Type B pancreatic cell (in vitro differentiated cells): ENCODE results near the gene APBB2. TPM values are rescaled to one million over a fixed set of nuclear protein-coding genes. Genes with fewer than 3 reads are reported as not detected.

Source experiments
- DNase-seq: peaks from one replicate; pipeline ENCODE4 v3.0.0; 2021; ENCODE audit warnings: mixed read lengths; ENCODE audit not compliant: unreplicated experiment; ENCODE audit errors: extremely low spot score
- H3K27ac Mint-ChIP-seq: 2 replicates; pipeline ENCODE4 v1.8.0; 2021; ENCODE audit warnings: mild to moderate bottlenecking, mixed read lengths
- H3K27me3 Mint-ChIP-seq: 2 replicates; pipeline ENCODE4 v1.8.0; 2021; ENCODE audit warnings: mixed read lengths
- H3K36me3 Mint-ChIP-seq: 2 replicates; pipeline ENCODE4 v1.8.0; 2021; ENCODE audit warnings: mixed read lengths
- H3K4me1 Mint-ChIP-seq: one replicate; pipeline ENCODE4 v1.8.0; 2021; ENCODE audit warnings: mixed read lengths; ENCODE audit not compliant: unreplicated experiment
- H3K4me3 Mint-ChIP-seq: 2 replicates; pipeline ENCODE4 v1.8.0; 2021; ENCODE audit warnings: mild to moderate bottlenecking, mixed read lengths
- H3K9me3 Mint-ChIP-seq: 2 replicates; pipeline ENCODE4 v1.8.0; 2021; ENCODE audit warnings: mixed read lengths
- total RNA-seq: library from RNA; stranded (reverse); gene quantifications from 2 replicates; pipeline ENCODE4 v1.2.1, GENCODE V29; 2021; ENCODE audit warnings: low replicate concordance
- TF ChIP-seq, protein P1 (sequence below): fragments of 200-600 bp; sonication (generic); conservative IDR thresholded peaks from 2 replicates; pipeline ENCODE4 v1.5.0; 2021; ENCODE audit warnings: antibody characterized with exemption, mild to moderate bottlenecking

APBB2 gene
- total RNA-seq, 1 donor from 2014 or later, result 33.3 TPM

- Mint-ChIP-seq H3K9me3 (no peaks in the 10 kb centered on the region), H3K36me3 (peaks cover 17% of the 10 kb centered on the region), H3K27me3 (no peaks in the 10 kb centered on the region), H3K4me3 (no peak overlapping the region), H3K4me1 (no peaks in the 10 kb centered on the region), H3K27ac (no peak overlapping the region)
- TF ChIP-seq, protein P1, sequence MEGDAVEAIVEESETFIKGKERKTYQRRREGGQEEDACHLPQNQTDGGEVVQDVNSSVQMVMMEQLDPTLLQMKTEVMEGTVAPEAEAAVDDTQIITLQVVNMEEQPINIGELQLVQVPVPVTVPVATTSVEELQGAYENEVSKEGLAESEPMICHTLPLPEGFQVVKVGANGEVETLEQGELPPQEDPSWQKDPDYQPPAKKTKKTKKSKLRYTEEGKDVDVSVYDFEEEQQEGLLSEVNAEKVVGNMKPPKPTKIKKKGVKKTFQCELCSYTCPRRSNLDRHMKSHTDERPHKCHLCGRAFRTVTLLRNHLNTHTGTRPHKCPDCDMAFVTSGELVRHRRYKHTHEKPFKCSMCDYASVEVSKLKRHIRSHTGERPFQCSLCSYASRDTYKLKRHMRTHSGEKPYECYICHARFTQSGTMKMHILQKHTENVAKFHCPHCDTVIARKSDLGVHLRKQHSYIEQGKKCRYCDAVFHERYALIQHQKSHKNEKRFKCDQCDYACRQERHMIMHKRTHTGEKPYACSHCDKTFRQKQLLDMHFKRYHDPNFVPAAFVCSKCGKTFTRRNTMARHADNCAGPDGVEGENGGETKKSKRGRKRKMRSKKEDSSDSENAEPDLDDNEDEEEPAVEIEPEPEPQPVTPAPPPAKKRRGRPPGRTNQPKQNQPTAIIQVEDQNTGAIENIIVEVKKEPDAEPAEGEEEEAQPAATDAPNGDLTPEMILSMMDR, result no peak
- no peak for DNase-seq
These were observed 385.7 kb downstream of the APBB2 start for GRCh38 chr4:40828661-40829060.

- no peaks in the 10 kb centered on the region for H3K27me3 Mint-ChIP-seq
- no peaks in the 10 kb centered on the region for H3K9me3 Mint-ChIP-seq
- DNase-seq, result no peak
- no peaks in the 10 kb centered on the region for H3K4me1 Mint-ChIP-seq
- H3K4me3 Mint-ChIP-seq, result no peak overlapping the region
- TF ChIP-seq, protein P1, result no peak
- H3K27ac Mint-ChIP-seq, result no peak overlapping the region
- peaks cover 15% of the 10 kb centered on the region for H3K36me3 Mint-ChIP-seq
These were observed 386.6 kb downstream of the APBB2 start for GRCh38 chr4:40827758-40828157.

DNA sequence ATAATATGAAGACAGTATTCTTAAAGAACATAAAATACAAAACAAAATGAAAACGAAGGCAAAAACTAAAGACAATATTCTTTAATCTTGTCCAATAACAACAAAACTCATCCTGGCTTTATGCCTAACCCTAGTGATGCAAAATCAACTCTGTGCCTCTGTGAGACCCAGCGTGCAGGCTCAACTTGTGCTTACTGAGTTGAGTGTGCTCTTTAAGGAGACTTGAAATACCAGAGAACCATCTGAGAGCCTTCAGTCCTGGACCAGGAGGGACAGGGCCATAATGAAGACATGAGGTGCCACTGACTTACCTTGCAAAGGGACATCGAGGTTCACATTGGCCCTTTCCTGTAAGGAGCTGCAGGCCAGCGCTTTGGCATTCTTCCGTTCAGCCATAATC, 387.5 kb downstream of the APBB2 start:
- H3K27me3 Mint-ChIP-seq, result no peaks in the 10 kb centered on the region
- no peaks in the 10 kb centered on the region for H3K4me1 Mint-ChIP-seq
- H3K9me3 Mint-ChIP-seq, result no peaks in the 10 kb centered on the region
- no peak overlapping the region for H3K4me3 Mint-ChIP-seq
- no peak for DNase-seq
- TF ChIP-seq, protein P1, result no peak
- peaks cover 24% of the 10 kb centered on the region for H3K36me3 Mint-ChIP-seq
- no peak overlapping the region for H3K27ac Mint-ChIP-seq

DNA sequence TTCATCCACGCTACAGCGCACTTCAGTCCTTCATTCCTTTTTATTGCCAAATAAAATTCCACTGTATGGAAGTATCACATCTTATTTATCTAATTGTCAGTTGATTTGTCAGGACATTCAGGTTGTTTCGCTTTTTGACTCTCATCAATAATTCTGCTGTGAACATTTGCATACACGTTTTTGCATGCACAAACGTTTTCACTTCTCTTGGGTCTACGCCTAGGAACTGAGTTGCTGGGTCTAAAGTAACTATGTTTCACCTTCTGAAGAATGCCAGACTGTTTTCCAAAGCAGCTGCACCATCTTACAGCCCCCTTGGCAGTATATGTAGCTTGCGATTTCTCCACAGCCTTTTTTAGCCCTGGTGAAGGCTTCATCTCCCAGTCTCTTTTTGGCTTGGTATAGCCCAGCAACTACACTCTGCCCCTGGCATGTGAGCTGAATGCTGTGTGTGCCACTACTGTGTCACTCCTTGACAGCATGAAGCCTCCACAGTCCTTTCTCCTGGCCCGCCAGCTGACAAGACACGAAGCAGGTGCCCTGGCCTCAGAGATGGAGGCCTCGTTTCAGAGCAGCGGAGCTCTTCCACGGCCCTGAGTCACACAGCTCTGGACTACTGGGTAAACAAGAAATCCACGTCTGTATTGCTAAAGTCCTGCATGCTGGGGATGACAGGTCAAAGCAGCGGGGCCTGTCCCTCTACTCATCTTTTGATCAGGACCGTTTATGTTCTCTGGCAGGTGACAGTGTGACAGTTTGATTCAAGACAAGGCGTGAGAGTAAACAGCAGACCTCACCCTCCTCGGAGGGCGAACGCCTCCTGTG, 389.1 kb downstream of the APBB2 start:
- Mint-ChIP-seq H3K27me3 (no peaks in the 10 kb centered on the region), H3K9me3 (no peaks in the 10 kb centered on the region), H3K27ac (no peak overlapping the region), H3K36me3 (peaks cover 27% of the 10 kb centered on the region), H3K4me3 (no peak overlapping the region), H3K4me1 (no peaks in the 10 kb centered on the region)
- TF ChIP-seq, protein P1, result no peak
- no peak for DNase-seq

GRCh38 chr4:40822420-40823166, 391.7 kb downstream of the APBB2 start:
- Mint-ChIP-seq H3K36me3 (peaks cover 27% of the 10 kb centered on the region), H3K27ac (no peak overlapping the region), H3K4me3 (no peak overlapping the region)

More at GRCh38 chr4:40822420-40823166, 391.7 kb downstream of the APBB2 start:
- Mint-ChIP-seq H3K27me3 (no peaks in the 10 kb centered on the region), H3K9me3 (no peaks in the 10 kb centered on the region), H3K4me1 (no peaks in the 10 kb centered on the region)
- TF ChIP-seq, protein P1, result no peak
- peak; percentile 53 for DNase-seq
